K562 treated with DMSO at 1 percent for 24 hours (cell line): ENCODE results near the gene NANOS1. TPM values are rescaled to one million over a fixed set of nuclear protein-coding genes. Genes with fewer than 3 reads are reported as not detected.

Experiments used
- total RNA-seq: library from RNA; unstranded; fragments of 300-600 nt; gene quantifications from 2 replicates; pipeline ENCODE4 v1.2.3, GENCODE V29; 2022; ENCODE audit warnings: low read depth; ENCODE audit not compliant: insufficient read depth

NANOS1 gene
- total RNA-seq, result 0.29 TPM in 2 replicates

GRCh38 chr10:119029613-119030420, at the start of gene NANOS1:
Gene NANOS1 (plus strand): TSS chr10:119029714. CDS start chr10:119029802, 88 bp downstream.

GRCh38 chr10:119080521-119081259, 51.2 kb downstream of the NANOS1 start, which contains the start of gene EIF3A:
Gene EIF3A (minus strand): TSS chr10:119080817. CDS start chr10:119080676, 141 bp downstream.

Other genes with a start within 250 kb of the NANOS1 start
- gene EIF3A, start 51.1 kb downstream of the NANOS1 start, total RNA-seq, result 65.9 and 71.7 TPM in 2 replicates
- gene DENND10, start 74.4 kb downstream of the NANOS1 start, total RNA-seq, result 21.9 and 25.8 TPM in 2 replicates
- 22.2 and 27.8 TPM in 2 replicates for gene SFXN4, start 136.0 kb downstream of the NANOS1 start, total RNA-seq
- gene PRDX3, start 149.1 kb downstream of the NANOS1 start, total RNA-seq, result 111 and 121 TPM in 2 replicates
- gene GRK5, start 177.9 kb downstream of the NANOS1 start, total RNA-seq, result 2.7 and 3.0 TPM in 2 replicates